ENCODE measurements around the gene ZNF329. TPM values are rescaled to one million over a fixed set of nuclear protein-coding genes. Genes with fewer than 3 reads are reported as not detected.

Gene ZNF329
- polyA plus RNA-seq, 1 donor, result 26.2 TPM

Other genes starting within 250 kb of the ZNF329 start
- gene ZNF417, start 234.2 kb downstream of the ZNF329 start, polyA plus RNA-seq (ENCODE audit: insufficient read length), result 43.8 TPM
- gene ZNF418, start 215.4 kb downstream of the ZNF329 start, polyA plus RNA-seq (ENCODE audit: insufficient read length), result 32.8 TPM
- gene ZNF256, start 203.1 kb downstream of the ZNF329 start, polyA plus RNA-seq (ENCODE audit: insufficient read length), result 12.1 TPM
- 3.8 TPM for gene C19orf18, start 176.3 kb downstream of the ZNF329 start, polyA plus RNA-seq (ENCODE audit: insufficient read length)
- 37.0 TPM for gene ZNF606, start 148.0 kb downstream of the ZNF329 start, polyA plus RNA-seq (ENCODE audit: insufficient read length)
- gene ZSCAN1, start 116.8 kb downstream of the ZNF329 start, polyA plus RNA-seq (ENCODE audit: insufficient read length), result 4.0 TPM
- gene ZNF135, start 91.5 kb downstream of the ZNF329 start, polyA plus RNA-seq (ENCODE audit: insufficient read length), result 32.5 TPM
- gene ZSCAN18, start 52.6 kb downstream of the ZNF329 start, polyA plus RNA-seq (ENCODE audit: insufficient read length), result 94.4 TPM
- gene ZNF274, start 32.3 kb upstream of the ZNF329 start, polyA plus RNA-seq (ENCODE audit: insufficient read length), result 22.8 TPM
- gene ZNF544, start 78.1 kb upstream of the ZNF329 start, polyA plus RNA-seq (ENCODE audit: insufficient read length), result 47.9 TPM
- gene ZNF8, start 128.2 kb upstream of the ZNF329 start, polyA plus RNA-seq (ENCODE audit: insufficient read length), result 11.4 TPM
- gene ERVK3-1, start 154.6 kb upstream of the ZNF329 start, polyA plus RNA-seq (ENCODE audit: insufficient read length), result 58.1 TPM
- gene ZSCAN22, start 176.2 kb upstream of the ZNF329 start, polyA plus RNA-seq (ENCODE audit: insufficient read length), result 4.1 TPM
- gene A1BG, start 202.7 kb upstream of the ZNF329 start, polyA plus RNA-seq (ENCODE audit: insufficient read length), result 0.57 TPM
- 4.2 TPM for gene ZNF497, start 212.0 kb upstream of the ZNF329 start, polyA plus RNA-seq (ENCODE audit: insufficient read length)
- gene ZNF837, start 230.2 kb upstream of the ZNF329 start, polyA plus RNA-seq (ENCODE audit: insufficient read length), result 3.1 TPM
- 819 TPM for gene RPS5, start 236.5 kb upstream of the ZNF329 start, polyA plus RNA-seq (ENCODE audit: insufficient read length)
- not detected for gene RNF225, start 244.9 kb upstream of the ZNF329 start, polyA plus RNA-seq (ENCODE audit: insufficient read length)

All from left kidney (tissue), 1 donor.